IMR-90 (cell line): ENCODE measurements around the gene SLC37A1. TPM values are rescaled to one million over a fixed set of nuclear protein-coding genes. Genes with fewer than 3 reads are reported as not detected.

Experiments
- ATAC-seq: fragments of 200-7000 bp; cut with Tn5 transposase; 2 replicates; pipeline ENCODE4 v1.9.1; 2020; ENCODE audit warnings: low read depth, mild to moderate bottlenecking, moderate library complexity
- BruUV-seq: library from RNA; stranded (reverse); fragments of 400-500 nt; replicated peaks from 2 replicates; lab custom pipeline; 2021; lab: Mats Ljungman, UMichigan
- CTCF ChIA-PET: fragments of 300-600 bp; formaldehyde crosslinking; extraction: SDS; loops from one replicate; lab custom pipeline; 2021; ENCODE audit warnings: antibody characterized with exemption; lab: Yijun Ruan, JAX
- POLR2A ChIA-PET: fragments of 300-600 bp; sonication (Branson Sonifier 250); formaldehyde crosslinking; loops from one replicate; lab custom pipeline; 2022; ENCODE audit warnings: antibody characterized with exemption; ENCODE audit not compliant: unreplicated experiment; lab: Charles Lee
- DNase-seq: peaks from one replicate; pipeline ENCODE4 v3.0.0; 2013
- H2AFZ ChIP-seq: replicated peaks from 2 replicates; pipeline ENCODE3; 2013; ENCODE audit warnings: low read length, mild to moderate bottlenecking; ENCODE audit not compliant: poor library complexity
- H2AK5ac ChIP-seq: 2 replicates; pipeline ENCODE4 v1.6.1; 2013; ENCODE audit warnings: low read depth, low read length, inconsistent platforms
- H2AK9ac ChIP-seq: replicated peaks from 2 replicates; pipeline ENCODE3; 2013; ENCODE audit warnings: mild to moderate bottlenecking, low read depth, low read length, moderate library complexity; ENCODE audit not compliant: poor library complexity
- H2BK120ac ChIP-seq: 2 replicates; pipeline ENCODE4 v1.6.1; 2013; ENCODE audit warnings: low read depth, low read length, inconsistent platforms
- H2BK15ac ChIP-seq: 3 replicates; pipeline ENCODE4 v1.6.1; 2013; ENCODE audit warnings: low read depth, low read length, inconsistent platforms
- H2BK20ac ChIP-seq: 2 replicates; pipeline ENCODE4 v1.6.1; 2013; ENCODE audit warnings: low read depth, mild to moderate bottlenecking, inconsistent platforms, low read length, moderate library complexity
- H2BK5ac ChIP-seq: 2 replicates; pipeline ENCODE4 v1.6.1; 2013; ENCODE audit warnings: mild to moderate bottlenecking, low read depth, low read length, inconsistent platforms; ENCODE audit not compliant: poor library complexity, severe bottlenecking
- H3K14ac ChIP-seq: replicated peaks from 2 replicates; pipeline ENCODE4 v1.6.1; 2013; ENCODE audit warnings: low read depth, low read length, inconsistent platforms
- H3K18ac ChIP-seq: 2 replicates; pipeline ENCODE4 v1.6.1; 2013; ENCODE audit warnings: low read depth, low read length, control low read depth
- H3K23ac ChIP-seq: 2 replicates; pipeline ENCODE4 v1.6.1; 2013; ENCODE audit warnings: low read depth, low read length, inconsistent platforms
- H3K27ac ChIP-seq: 2 replicates; pipeline ENCODE4 v1.5.1; 2013; ENCODE audit warnings: mild to moderate bottlenecking, control low read depth, low read length; ENCODE audit not compliant: insufficient read depth
- H3K27me3 ChIP-seq: 2 replicates; pipeline ENCODE4 v1.6.1; 2013; ENCODE audit warnings: low read length; ENCODE audit not compliant: control insufficient read depth, insufficient read depth
- H3K36me3 ChIP-seq: 2 replicates; pipeline ENCODE4 v1.6.1; 2013; ENCODE audit warnings: low read length, mixed read lengths; ENCODE audit not compliant: control insufficient read depth, insufficient read depth
- H3K4ac ChIP-seq: 2 replicates; pipeline ENCODE4 v1.6.1; 2013; ENCODE audit warnings: low read depth, low read length, inconsistent platforms
- H3K4me1 ChIP-seq: 2 replicates; pipeline ENCODE4 v1.6.1; 2013; ENCODE audit warnings: low read length, mixed read lengths; ENCODE audit not compliant: control insufficient read depth, insufficient read depth
- H3K4me2 ChIP-seq: 2 replicates; pipeline ENCODE4 v1.6.1; 2013; ENCODE audit warnings: low read depth, mild to moderate bottlenecking, control low read depth, low read length, moderate library complexity
- H3K4me3 ChIP-seq: 2 replicates; pipeline ENCODE4 v1.5.1; 2013; ENCODE audit warnings: low read depth, mild to moderate bottlenecking, control low read depth, low read length, moderate library complexity; ENCODE audit not compliant: insufficient read depth
- H3K56ac ChIP-seq: 2 replicates; pipeline ENCODE4 v1.6.1; 2013; ENCODE audit warnings: low read length, inconsistent platforms; ENCODE audit not compliant: insufficient read depth; ENCODE audit errors: extremely low read depth
- H3K79me1 ChIP-seq, 2 experiments: 2 replicates each; pipeline ENCODE4 v1.6.1; 2013; ENCODE audit warnings: low read length in 2 of 2, inconsistent platforms in 1 of 2, low read depth in 1 of 2
- H3K9ac ChIP-seq: 2 replicates; pipeline ENCODE4 v1.6.1; 2013; ENCODE audit warnings: low read depth, low read length, control low read depth
- H3K9me1 ChIP-seq: 2 replicates; pipeline ENCODE4 v1.6.1; 2013; ENCODE audit warnings: low read length, inconsistent platforms; ENCODE audit not compliant: insufficient read depth
- H3K9me3 ChIP-seq: 2 replicates; pipeline ENCODE4 v1.6.1; 2013; ENCODE audit warnings: low read length; ENCODE audit not compliant: control insufficient read depth, insufficient read depth
- H4K20me1 ChIP-seq: 2 replicates; pipeline ENCODE4 v1.6.1; 2013; ENCODE audit warnings: low read length, inconsistent platforms; ENCODE audit not compliant: insufficient read depth
- H4K5ac ChIP-seq: 2 replicates; pipeline ENCODE4 v1.6.1; 2013; ENCODE audit warnings: mild to moderate bottlenecking, low read depth, low read length, control low read depth
- H4K8ac ChIP-seq, 2 experiments: 2 replicates each; pipeline ENCODE4 v1.6.1; 2013; ENCODE audit warnings: low read depth in 2 of 2, low read length in 2 of 2, control low read depth in 1 of 2, inconsistent platforms in 1 of 2
- H4K91ac ChIP-seq: 2 replicates; pipeline ENCODE4 v1.6.1; 2013; ENCODE audit warnings: low read depth, low read length, inconsistent platforms; ENCODE audit not compliant: insufficient read depth
- BHLHE40 ChIP-seq: fragments of 150-350 bp; IDR thresholded peaks from 2 replicates; pipeline ENCODE4 v1.6.1; 2016; ENCODE audit warnings: mild to moderate bottlenecking, low read depth, low read length
- CEBPB ChIP-seq: IDR thresholded peaks from 2 replicates; pipeline ENCODE4 v1.6.1; 2012; ENCODE audit warnings: low read depth, low read length, improper control_type of control experiment
- CHD1 ChIP-seq: IDR thresholded peaks from 2 replicates; pipeline ENCODE4 v1.6.1; 2012; ENCODE audit warnings: low read depth, low read length, improper control_type of control experiment
- CTCF ChIP-seq: conservative IDR thresholded peaks from 2 replicates; pipeline ENCODE4 v1.5.1; 2012; ENCODE audit warnings: mild to moderate bottlenecking, low read depth, low read length, improper control_type of control experiment
- FOS ChIP-seq: fragments of 150-350 bp; IDR thresholded peaks from 2 replicates; pipeline ENCODE4 v1.6.1; 2016; ENCODE audit warnings: low read depth, low read length
- MAFK ChIP-seq: IDR thresholded peaks from 2 replicates; pipeline ENCODE4 v1.6.1; 2012; ENCODE audit warnings: low read depth, low read length, improper control_type of control experiment
- MAZ ChIP-seq: IDR thresholded peaks from 2 replicates; pipeline ENCODE4 v1.6.1; 2012; ENCODE audit warnings: low read depth, mild to moderate bottlenecking, low read length, improper control_type of control experiment, moderate library complexity, borderline replicate concordance
- MXI1 ChIP-seq: IDR thresholded peaks from 2 replicates; pipeline ENCODE4 v1.6.1; 2012; ENCODE audit warnings: low read depth, mild to moderate bottlenecking, low read length, moderate library complexity, borderline replicate concordance
- NFE2L2 ChIP-seq: fragments of 150-350 bp; IDR thresholded peaks from 2 replicates; pipeline ENCODE4 v1.6.1; 2016; ENCODE audit warnings: low read depth, mild to moderate bottlenecking, low read length
- POLR2A ChIP-seq: IDR thresholded peaks from 2 replicates; pipeline ENCODE4 v1.6.1; 2012; ENCODE audit warnings: mild to moderate bottlenecking, low read depth, low read length
- RAD21 ChIP-seq: IDR thresholded peaks from 2 replicates; pipeline ENCODE4 v1.6.1; 2012; ENCODE audit warnings: low read length, improper control_type of control experiment
- RCOR1 ChIP-seq: IDR thresholded peaks from 2 replicates; pipeline ENCODE4 v1.6.1; 2012; ENCODE audit warnings: mild to moderate bottlenecking, low read length, improper control_type of control experiment; ENCODE audit not compliant: insufficient replicate concordance
- RFX5 ChIP-seq: IDR thresholded peaks from 2 replicates; pipeline ENCODE4 v1.8.0; 2012; ENCODE audit warnings: low read depth, mild to moderate bottlenecking, low read length, moderate library complexity
- SMC3 ChIP-seq: fragments of 150-350 bp; IDR thresholded peaks from 2 replicates; pipeline ENCODE4 v1.6.1; 2016; ENCODE audit warnings: low read depth, mild to moderate bottlenecking, antibody characterized with exemption, low read length, moderate library complexity
- WGBS, 2 experiments: methylation state at CpG; one replicate each; pipeline versions ENCODE4 v1.1.5 to v1.1.7; 2013; ENCODE audit warnings: missing lambda C conversion rate in 2 of 2; ENCODE audit not compliant: insufficient read length in 1 of 2; ENCODE audit errors: extremely low coverage in 2 of 2; 5-methylcytosine and 5-hydroxymethylcytosine counted together
- dilution Hi-C: fragments of 300-500 bp; cut with HindIII; formaldehyde crosslinking; loops from one replicate; pipeline ENCODE4 v1.14.3; 2018; ENCODE audit warnings: low sequenced_read_pairs; ENCODE audit not compliant: unreplicated experiment
- in situ Hi-C: fragments of 300-500 bp; cut with MboI; formaldehyde crosslinking; loops from 3 replicates; pipeline ENCODE4 v1.14.3; 2019; ENCODE audit warnings: low sequenced_read_pairs, inconsistent platforms, mixed read lengths
- intact Hi-C: fragments of 100-400 bp; cut with micrococcal nuclease; formaldehyde crosslinking; loops from 2 replicates; pipeline ENCODE4 v1.10.0; 2022
- polyA plus RNA-seq, 3 experiments: library from polyadenylated mRNA; depleted of rRNA; stranded (reverse); fragments of >200 nt; gene quantifications; 2 replicates each; pipeline ENCODE4 v1.2.3, GENCODE V29; 2012; ENCODE audit warnings: low replicate concordance in 1 of 3
- total RNA-seq: library from RNA; depleted of rRNA; stranded (reverse); fragments of >200 nt; gene quantifications from 2 replicates; pipeline ENCODE4 v1.2.3, GENCODE V29; 2012
- TF ChIP-seq, protein P1 (sequence below): fragments of 150-350 bp; IDR thresholded peaks from 2 replicates; pipeline ENCODE4 v1.6.1; 2016; ENCODE audit warnings: low read depth, mild to moderate bottlenecking, low read length, moderate library complexity, borderline replicate concordance
- TF ChIP-seq, protein P2 (sequence below): fragments of 150-350 bp; IDR thresholded peaks from 2 replicates; pipeline ENCODE4 v1.6.1; 2017; ENCODE audit warnings: mild to moderate bottlenecking, antibody characterized with exemption, low read length, low read depth

The SLC37A1 gene
- total and polyA plus RNA-seq, 2 of the 4 experiments (the other 2 are of a cell fraction) = 0.36 to 0.48 TPM

DNA sequence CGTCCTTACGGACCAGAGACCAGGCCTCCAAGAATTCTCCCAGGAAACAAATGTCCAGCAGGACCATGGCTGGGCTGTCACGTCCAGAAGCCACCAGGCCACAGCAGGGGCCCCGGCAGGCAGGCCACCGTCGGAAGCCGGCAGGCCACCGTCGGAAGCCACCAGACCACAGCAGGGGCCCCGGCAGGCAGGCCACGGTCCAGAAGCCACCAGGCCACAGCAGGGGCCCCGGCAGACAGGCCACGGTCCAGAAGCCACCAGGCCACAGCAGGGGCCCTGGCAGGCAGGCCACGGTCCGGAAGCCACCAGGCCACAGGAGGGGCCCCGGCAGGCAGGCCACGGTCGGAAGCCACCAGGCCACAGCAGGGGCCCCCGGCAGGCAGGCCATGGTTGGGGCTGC is 72.8 kb downstream of the SLC37A1 start:
- TF ChIP-seq MAZ (no peak), RCOR1 (no peak), SMC3 (no peak), RFX5 (no peak), CHD1 (no peak), MXI1 (no peak), NFE2L2 (no peak), CEBPB (no peak), POLR2A (no peak), BHLHE40 (no peak), CTCF (no peak), RAD21 (no peak), FOS (no peak), MAFK (no peak)
- TF ChIP-seq, protein P1, sequence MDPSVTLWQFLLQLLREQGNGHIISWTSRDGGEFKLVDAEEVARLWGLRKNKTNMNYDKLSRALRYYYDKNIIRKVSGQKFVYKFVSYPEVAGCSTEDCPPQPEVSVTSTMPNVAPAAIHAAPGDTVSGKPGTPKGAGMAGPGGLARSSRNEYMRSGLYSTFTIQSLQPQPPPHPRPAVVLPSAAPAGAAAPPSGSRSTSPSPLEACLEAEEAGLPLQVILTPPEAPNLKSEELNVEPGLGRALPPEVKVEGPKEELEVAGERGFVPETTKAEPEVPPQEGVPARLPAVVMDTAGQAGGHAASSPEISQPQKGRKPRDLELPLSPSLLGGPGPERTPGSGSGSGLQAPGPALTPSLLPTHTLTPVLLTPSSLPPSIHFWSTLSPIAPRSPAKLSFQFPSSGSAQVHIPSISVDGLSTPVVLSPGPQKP = no peak
- TF ChIP-seq, protein P2, sequence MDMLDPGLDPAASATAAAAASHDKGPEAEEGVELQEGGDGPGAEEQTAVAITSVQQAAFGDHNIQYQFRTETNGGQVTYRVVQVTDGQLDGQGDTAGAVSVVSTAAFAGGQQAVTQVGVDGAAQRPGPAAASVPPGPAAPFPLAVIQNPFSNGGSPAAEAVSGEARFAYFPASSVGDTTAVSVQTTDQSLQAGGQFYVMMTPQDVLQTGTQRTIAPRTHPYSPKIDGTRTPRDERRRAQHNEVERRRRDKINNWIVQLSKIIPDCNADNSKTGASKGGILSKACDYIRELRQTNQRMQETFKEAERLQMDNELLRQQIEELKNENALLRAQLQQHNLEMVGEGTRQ = no peak
- H3K4me3 ChIP-seq = no peak overlapping the region
- H3K9me3 ChIP-seq = no peaks in the 10 kb centered on the region
- no peaks in the 10 kb centered on the region for H4K20me1 ChIP-seq
- no peak overlapping the region for H3K27ac ChIP-seq
- DNase-seq = no peak
- H3K4me2 ChIP-seq = no peak overlapping the region
- no peak overlapping the region for H2BK15ac ChIP-seq
- no peak overlapping the region for H2BK120ac ChIP-seq
- in situ Hi-C loops (loop anchor here (10.0 kb wide), 1 partner anchor 198 kb away; no protein-coding TSS in a partner anchor), intact Hi-C loops (no loop called here), dilution Hi-C loops (no loop called here)
- no peak overlapping the region for H3K9ac ChIP-seq
- no peak overlapping the region for H4K8ac ChIP-seq
- H2AK5ac ChIP-seq = no peak overlapping the region
- H3K14ac ChIP-seq = no peak overlapping the region
- H2BK20ac ChIP-seq = no peak overlapping the region
- no TSS peak for BruUV-seq
- WGBS, 2 experiments = 74% methylated on average over 8 of the region's 19 CpGs; no CpG with 5 or more reads in 1 of the 2 experiments
- no peak overlapping the region for H3K18ac ChIP-seq
- POLR2A ChIA-PET = no interaction called here
- H3K79me1 ChIP-seq = no peaks in the 10 kb centered on the region
- no peak overlapping the region for H2AK9ac ChIP-seq
- H3K4me1 ChIP-seq = no peaks in the 10 kb centered on the region
- no peak overlapping the region for H3K56ac ChIP-seq
- no peak overlapping the region for H2AFZ ChIP-seq
- peaks cover 10% of the 10 kb centered on the region for H3K27me3 ChIP-seq
- no peak overlapping the region for H4K5ac ChIP-seq
- H3K4ac ChIP-seq = no peak overlapping the region
- CTCF ChIA-PET = no interaction called here
- H2BK5ac ChIP-seq = no peak overlapping the region
- ATAC-seq = no peak
- H3K23ac ChIP-seq = no peak overlapping the region
- no peaks in the 10 kb centered on the region for H3K9me1 ChIP-seq
- no peaks in the 10 kb centered on the region for H3K36me3 ChIP-seq
- no peak overlapping the region for H4K91ac ChIP-seq
